SU-DHL-6 (cell line): ENCODE measurements around the gene RGS6.

ENCODE experiments used
- CTCF ChIP-seq: fragments of 200-600 bp; sonication (generic); IDR thresholded peaks from one replicate; pipeline ENCODE4 v1.5.1; 2017; ENCODE audit warnings: antibody characterized with exemption, mild to moderate bottlenecking, low read length, moderate library complexity; ENCODE audit not compliant: insufficient read depth, poor library complexity, severe bottlenecking
- EZH2phosphoT487 ChIP-seq: fragments of 200-600 bp; sonication (generic), shearing (Covaris generic); conservative IDR thresholded peaks from 2 replicates; pipeline ENCODE4 v1.6.1; 2018; ENCODE audit warnings: mild to moderate bottlenecking, antibody characterized with exemption, low read length, moderate library complexity, mixed read lengths

GRCh38 chr14:72002731-72003130, 70.5 kb downstream of the RGS6 start:
- no peak for TF ChIP-seq CTCF
- TF ChIP-seq EZH2phosphoT487: no peak
